ENCODE data around the gene APPL2. TPM values are rescaled to one million over a fixed set of nuclear protein-coding genes. Genes with fewer than 3 reads are reported as not detected.
A peak's percentile ranks its signal among the peaks of the same experiment; 100 is the strongest.
"Not testable (repeated sequence)": the region's sequence is repeated elsewhere in the genome, so short reads cannot be mapped to it uniquely, and the experiment has no call there.

APPL2 gene
- polyA plus RNA-seq, 2 of the 4 experiments (the other 2 are of a cell fraction) = 24.1 to 62.6 TPM

DNA sequence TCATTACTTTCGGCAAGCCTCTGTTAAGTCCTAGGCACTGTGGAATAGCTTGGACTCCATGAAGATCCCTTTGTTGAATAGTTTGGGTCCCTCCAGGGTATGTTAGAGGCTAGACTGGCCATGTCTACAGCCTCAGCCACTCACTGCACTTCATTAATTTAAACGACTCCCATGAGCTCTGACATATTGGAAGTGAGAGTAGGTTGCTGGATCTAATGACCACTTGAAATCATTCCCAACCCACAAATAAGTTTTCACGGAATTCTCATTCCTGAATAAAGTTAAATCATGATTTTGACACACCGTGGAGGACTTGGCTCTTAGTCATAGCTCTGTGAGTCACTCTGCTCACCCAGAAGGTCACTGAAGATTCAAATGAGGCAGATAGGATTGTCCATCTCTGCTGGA lies 21.4 kb upstream of the APPL2 start:
- POLR2A ChIA-PET = interaction anchor here (1.2 kb wide), 1 partner anchor 21 kb away, joined by 6 read pairs; the partner anchor contains the start of gene APPL2
- Histone ChIP-seq H3K4me2 (peak overlapping the region; percentile 49), H3K27ac (peak overlapping the region; percentile 29 to 72; a peak in 3 of 6 replicates), H3K9me3 (no peaks in the 10 kb centered on the region), H3K4me1 (peaks cover 44% of the 10 kb centered on the region), H3K4me3 (no peak overlapping the region)
- CTCF ChIA-PET = interaction anchor here (1.5 kb wide), 1 partner anchor 22 kb away, joined by 5 read pairs; no protein-coding TSS in a partner anchor
- ATAC-seq (peak; percentile 55 to 67; a peak in 4 of 6 replicates), FAIRE-seq (no peak), DNase-seq (ENCODE audit: low read depth in 1 of 2, low spot score in 1 of 2) (peak in 1 of 2 experiments; percentile 49)
- 0 out of 4 replicates have a peak, but pooled peaks of 1 of the 2 experiments have one; percentile 12 for TF ChIP-seq CEBPB (IDR thresholded peaks at IDR 0.05)
- TF ChIP-seq ZNF302 (CRISPR knock-in tag; IDR thresholded peaks at IDR 0.05) = no peak
- TF ChIP-seq FOSL2 (IDR thresholded peaks at IDR 0.05) = 0 out of 2 replicates have a peak, but pooled peaks have one; percentile 49
- TF ChIP-seq FOSL2 (CRISPR knock-in tag; IDR thresholded peaks at IDR 0.05) = peak; percentile 60
- peak; percentile 57 for TF ChIP-seq JUNB (IDR thresholded peaks at IDR 0.05)
- TF ChIP-seq GATA3 (IDR thresholded peaks at IDR 0.05; ENCODE audit: borderline replicate concordance) = 0 out of 2 replicates have a peak, but pooled peaks have one; percentile 25
- 32% methylated on average over 4 of the region's 4 CpGs for WGBS (ENCODE audit: missing lambda C conversion rate)

DNA sequence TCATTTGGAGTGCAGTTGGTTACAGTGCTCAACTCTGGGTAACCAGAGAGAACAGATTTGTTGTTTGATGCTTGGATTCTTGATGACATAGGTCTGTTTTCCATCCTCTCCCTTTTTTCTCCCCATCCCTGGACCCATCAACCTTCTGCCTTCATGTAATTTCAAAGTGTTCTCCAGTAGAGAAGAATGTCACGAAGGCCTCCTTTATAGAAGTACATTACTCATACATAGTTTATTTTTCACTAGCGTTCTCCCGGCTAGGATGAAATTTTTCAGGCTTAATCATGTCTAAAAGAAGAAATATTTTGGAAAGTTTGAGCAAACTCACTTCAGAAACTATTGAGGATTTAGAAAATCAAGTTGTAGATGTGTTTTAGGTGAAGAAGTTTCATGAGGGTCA lies 20.9 kb upstream of the APPL2 start:
- ATAC-seq = peak in 1 of 2 experiments; percentile 49; a peak in 3 of 6 replicates
- TF ChIP-seq PHF8 (IDR thresholded peaks at IDR 0.05; ENCODE audit: borderline replicate concordance, low read depth) = no peak
- TF ChIP-seq, protein P1, sequence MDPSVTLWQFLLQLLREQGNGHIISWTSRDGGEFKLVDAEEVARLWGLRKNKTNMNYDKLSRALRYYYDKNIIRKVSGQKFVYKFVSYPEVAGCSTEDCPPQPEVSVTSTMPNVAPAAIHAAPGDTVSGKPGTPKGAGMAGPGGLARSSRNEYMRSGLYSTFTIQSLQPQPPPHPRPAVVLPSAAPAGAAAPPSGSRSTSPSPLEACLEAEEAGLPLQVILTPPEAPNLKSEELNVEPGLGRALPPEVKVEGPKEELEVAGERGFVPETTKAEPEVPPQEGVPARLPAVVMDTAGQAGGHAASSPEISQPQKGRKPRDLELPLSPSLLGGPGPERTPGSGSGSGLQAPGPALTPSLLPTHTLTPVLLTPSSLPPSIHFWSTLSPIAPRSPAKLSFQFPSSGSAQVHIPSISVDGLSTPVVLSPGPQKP (IDR thresholded peaks at IDR 0.05; ENCODE audit: low read depth, low read length) = no peak
- no peak for TF ChIP-seq CHD4 (IDR thresholded peaks at IDR 0.05; ENCODE audit: borderline replicate concordance)
- TF ChIP-seq HEYL (CRISPR knock-in tag; IDR thresholded peaks at IDR 0.05) = no peak
- TF ChIP-seq, protein P2, sequence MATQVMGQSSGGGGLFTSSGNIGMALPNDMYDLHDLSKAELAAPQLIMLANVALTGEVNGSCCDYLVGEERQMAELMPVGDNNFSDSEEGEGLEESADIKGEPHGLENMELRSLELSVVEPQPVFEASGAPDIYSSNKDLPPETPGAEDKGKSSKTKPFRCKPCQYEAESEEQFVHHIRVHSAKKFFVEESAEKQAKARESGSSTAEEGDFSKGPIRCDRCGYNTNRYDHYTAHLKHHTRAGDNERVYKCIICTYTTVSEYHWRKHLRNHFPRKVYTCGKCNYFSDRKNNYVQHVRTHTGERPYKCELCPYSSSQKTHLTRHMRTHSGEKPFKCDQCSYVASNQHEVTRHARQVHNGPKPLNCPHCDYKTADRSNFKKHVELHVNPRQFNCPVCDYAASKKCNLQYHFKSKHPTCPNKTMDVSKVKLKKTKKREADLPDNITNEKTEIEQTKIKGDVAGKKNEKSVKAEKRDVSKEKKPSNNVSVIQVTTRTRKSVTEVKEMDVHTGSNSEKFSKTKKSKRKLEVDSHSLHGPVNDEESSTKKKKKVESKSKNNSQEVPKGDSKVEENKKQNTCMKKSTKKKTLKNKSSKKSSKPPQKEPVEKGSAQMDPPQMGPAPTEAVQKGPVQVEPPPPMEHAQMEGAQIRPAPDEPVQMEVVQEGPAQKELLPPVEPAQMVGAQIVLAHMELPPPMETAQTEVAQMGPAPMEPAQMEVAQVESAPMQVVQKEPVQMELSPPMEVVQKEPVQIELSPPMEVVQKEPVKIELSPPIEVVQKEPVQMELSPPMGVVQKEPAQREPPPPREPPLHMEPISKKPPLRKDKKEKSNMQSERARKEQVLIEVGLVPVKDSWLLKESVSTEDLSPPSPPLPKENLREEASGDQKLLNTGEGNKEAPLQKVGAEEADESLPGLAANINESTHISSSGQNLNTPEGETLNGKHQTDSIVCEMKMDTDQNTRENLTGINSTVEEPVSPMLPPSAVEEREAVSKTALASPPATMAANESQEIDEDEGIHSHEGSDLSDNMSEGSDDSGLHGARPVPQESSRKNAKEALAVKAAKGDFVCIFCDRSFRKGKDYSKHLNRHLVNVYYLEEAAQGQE (IDR thresholded peaks at IDR 0.05) = no peak
- TF ChIP-seq FOSB (CRISPR knock-in tag; IDR thresholded peaks at IDR 0.05) = no peak
- no peak for TF ChIP-seq ESRRA (IDR thresholded peaks at IDR 0.05; ENCODE audit: borderline replicate concordance, low read length)
- no peak for TF ChIP-seq POLR2A (IDR thresholded peaks at IDR 0.05; ENCODE audit: low read length)
- TF ChIP-seq, protein P3, sequence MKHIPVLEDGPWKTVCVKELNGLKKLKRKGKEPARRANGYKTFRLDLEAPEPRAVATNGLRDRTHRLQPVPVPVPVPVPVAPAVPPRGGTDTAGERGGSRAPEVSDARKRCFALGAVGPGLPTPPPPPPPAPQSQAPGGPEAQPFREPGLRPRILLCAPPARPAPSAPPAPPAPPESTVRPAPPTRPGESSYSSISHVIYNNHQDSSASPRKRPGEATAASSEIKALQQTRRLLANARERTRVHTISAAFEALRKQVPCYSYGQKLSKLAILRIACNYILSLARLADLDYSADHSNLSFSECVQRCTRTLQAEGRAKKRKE (CRISPR knock-in tag; IDR thresholded peaks at IDR 0.05; ENCODE audit: low read depth) = no peak
- TF ChIP-seq, protein P4, sequence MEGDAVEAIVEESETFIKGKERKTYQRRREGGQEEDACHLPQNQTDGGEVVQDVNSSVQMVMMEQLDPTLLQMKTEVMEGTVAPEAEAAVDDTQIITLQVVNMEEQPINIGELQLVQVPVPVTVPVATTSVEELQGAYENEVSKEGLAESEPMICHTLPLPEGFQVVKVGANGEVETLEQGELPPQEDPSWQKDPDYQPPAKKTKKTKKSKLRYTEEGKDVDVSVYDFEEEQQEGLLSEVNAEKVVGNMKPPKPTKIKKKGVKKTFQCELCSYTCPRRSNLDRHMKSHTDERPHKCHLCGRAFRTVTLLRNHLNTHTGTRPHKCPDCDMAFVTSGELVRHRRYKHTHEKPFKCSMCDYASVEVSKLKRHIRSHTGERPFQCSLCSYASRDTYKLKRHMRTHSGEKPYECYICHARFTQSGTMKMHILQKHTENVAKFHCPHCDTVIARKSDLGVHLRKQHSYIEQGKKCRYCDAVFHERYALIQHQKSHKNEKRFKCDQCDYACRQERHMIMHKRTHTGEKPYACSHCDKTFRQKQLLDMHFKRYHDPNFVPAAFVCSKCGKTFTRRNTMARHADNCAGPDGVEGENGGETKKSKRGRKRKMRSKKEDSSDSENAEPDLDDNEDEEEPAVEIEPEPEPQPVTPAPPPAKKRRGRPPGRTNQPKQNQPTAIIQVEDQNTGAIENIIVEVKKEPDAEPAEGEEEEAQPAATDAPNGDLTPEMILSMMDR (IDR thresholded peaks at IDR 0.05) = no peak
- TF ChIP-seq JUNB (IDR thresholded peaks at IDR 0.05) = no peak
- TF ChIP-seq, protein P5, sequence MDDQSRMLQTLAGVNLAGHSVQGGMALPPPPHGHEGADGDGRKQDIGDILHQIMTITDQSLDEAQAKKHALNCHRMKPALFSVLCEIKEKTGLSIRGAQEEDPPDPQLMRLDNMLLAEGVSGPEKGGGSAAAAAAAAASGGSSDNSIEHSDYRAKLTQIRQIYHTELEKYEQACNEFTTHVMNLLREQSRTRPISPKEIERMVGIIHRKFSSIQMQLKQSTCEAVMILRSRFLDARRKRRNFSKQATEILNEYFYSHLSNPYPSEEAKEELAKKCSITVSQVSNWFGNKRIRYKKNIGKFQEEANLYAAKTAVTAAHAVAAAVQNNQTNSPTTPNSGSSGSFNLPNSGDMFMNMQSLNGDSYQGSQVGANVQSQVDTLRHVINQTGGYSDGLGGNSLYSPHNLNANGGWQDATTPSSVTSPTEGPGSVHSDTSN (IDR thresholded peaks at IDR 0.05) = no peak
- TF ChIP-seq HOXA7 (CRISPR knock-in tag; IDR thresholded peaks at IDR 0.05) = no peak
- ChIA-PET CTCF (interaction anchor here (1.1 to 1.5 kb wide), 2 partner anchors 22 to 32 kb away, joined by 3 to 5 read pairs; no protein-coding TSS in a partner anchor), POLR2A (interaction anchor here (1.2 kb wide), 1 partner anchor 21 kb away, joined by 6 read pairs; the partner anchor contains the start of gene APPL2)
- Histone ChIP-seq H3K4me2 (peak overlapping the region; percentile 49), H3K4me1 (peaks cover 44% of the 10 kb centered on the region), H3K9me3 (no peaks in the 10 kb centered on the region), H3K4me3 (no peak overlapping the region), H3K27ac (peak overlapping the region; percentile 29 to 72; a peak in 3 of 6 replicates)
- no peak for DNase-seq (ENCODE audit: low read depth in 1 of 2, low spot score in 1 of 2)
- FAIRE-seq = no peak
- WGBS (ENCODE audit: missing lambda C conversion rate) = 11% methylated on average over 3 of the region's 3 CpGs

DNA sequence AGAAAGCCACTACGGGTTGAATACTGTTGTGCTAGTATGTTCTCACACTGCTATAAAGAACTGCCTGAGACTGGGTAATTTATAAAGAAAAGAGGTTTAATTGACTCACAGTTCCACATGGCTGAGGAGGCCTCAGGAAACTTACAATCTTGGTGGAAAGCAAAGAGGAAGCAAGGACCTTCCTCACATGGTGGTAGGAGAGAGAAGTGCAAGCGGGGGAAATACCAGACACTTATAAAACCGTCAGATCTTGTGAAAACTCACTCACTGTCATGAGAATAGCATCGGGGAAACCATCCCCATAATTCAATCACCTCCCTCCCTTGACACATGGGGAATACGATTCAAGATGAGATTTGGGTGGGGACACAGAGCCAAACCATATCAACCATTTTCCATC lies 20.5 kb upstream of the APPL2 start:
- H3K4me3 ChIP-seq; POLR2A ChIA-PET; ATAC-seq; DNase-seq (ENCODE audit: low read depth in 1 of 2, low spot score in 1 of 2); H3K9me3 ChIP-seq; FAIRE-seq: not testable (repeated sequence)
- peaks cover 44% of the 10 kb centered on the region for H3K4me1 ChIP-seq
- CTCF ChIA-PET = interaction anchor here (1.1 to 1.5 kb wide), 2 partner anchors 21 to 32 kb away, joined by 3 to 5 read pairs; no protein-coding TSS in a partner anchor
- H3K4me2 ChIP-seq = peak overlapping the region; percentile 49
- 87% methylated on average over 5 of the region's 5 CpGs for WGBS (ENCODE audit: missing lambda C conversion rate)
- H3K27ac ChIP-seq = peak overlapping the region; percentile 29 to 49; a peak in 4 of 6 replicates

Data from A549 (cell line).